Endothelial cell of umbilical vein (primary cell): ENCODE measurements around the gene ROCK2. TPM values are rescaled to one million over a fixed set of nuclear protein-coding genes. Genes with fewer than 3 reads are reported as not detected.

Source experiments
- BruUV-seq: library from RNA; stranded (reverse); fragments of 400-500 nt; replicated peaks from 2 replicates; lab custom pipeline; 2021; lab: Mats Ljungman, UMichigan
- CTCF ChIA-PET: fragments of 300-600, 350-600 bp; sonication (Branson Sonifier 250); formaldehyde crosslinking; loops from one replicate; lab custom pipeline; 2021; ENCODE audit warnings: antibody characterized with exemption, inconsistent platforms; lab: Charles Lee
- POLR2A ChIA-PET: fragments of 300-600, 350-600 bp; sonication (Branson Sonifier 250); formaldehyde crosslinking; loops from one replicate; lab custom pipeline; 2021; ENCODE audit warnings: antibody characterized with exemption, inconsistent platforms; lab: Charles Lee
- DNase-seq: peaks from one replicate; pipeline ENCODE4 v3.0.0-alpha.2; 2011; ENCODE audit warnings: low read depth, low spot score
- FAIRE-seq: peaks from 2 replicates; lab custom pipeline; 2011; peaks lifted over from hg19 to GRCh38; lab: Jason Lieb, UNC
- H2AFZ ChIP-seq: 2 replicates; pipeline ENCODE4 v1.6.0; 2012; ENCODE audit warnings: low read depth, low read length, control low read depth, inconsistent platforms
- H3K27ac ChIP-seq: 2 replicates; pipeline ENCODE4 v1.5.1; 2011; ENCODE audit warnings: low read depth, mild to moderate bottlenecking, control low read depth, low read length, moderate library complexity; ENCODE audit not compliant: insufficient read depth
- H3K27me3 ChIP-seq, 2 experiments: 2 replicates each; pipeline versions ENCODE4 v1.6.0 to v1.6.1; 2011; ENCODE audit warnings: low read length in 2 of 2, mixed read lengths in 1 of 2; ENCODE audit not compliant: control insufficient read depth in 2 of 2, insufficient read depth in 2 of 2
- H3K36me3 ChIP-seq, 2 experiments: 2 replicates in 1 of 2; 3 replicates in 1 of 2; pipeline ENCODE4 v1.5.1; 2011; ENCODE audit warnings: low read length in 2 of 2, mild to moderate bottlenecking in 1 of 2, moderate library complexity in 1 of 2; ENCODE audit not compliant: control insufficient read depth in 2 of 2, insufficient read depth in 2 of 2; ENCODE audit errors: extremely low read depth in 1 of 2
- H3K4me1 ChIP-seq: 3 replicates; pipeline ENCODE4 v1.5.1; 2011; ENCODE audit warnings: mild to moderate bottlenecking, low read length; ENCODE audit not compliant: control insufficient read depth, insufficient read depth; ENCODE audit errors: extremely low read depth
- H3K4me2 ChIP-seq: 2 replicates; pipeline ENCODE4 v1.6.1; 2011; ENCODE audit warnings: low read length, control low read depth, mixed read lengths; ENCODE audit not compliant: insufficient read depth
- H3K4me3 ChIP-seq, 3 experiments: fragments of 200-600 bp in 1 of 3; sonication (generic), shearing (Covaris generic) in 1 of 3; replicated peaks in 1 of 3; 2 replicates each; pipeline ENCODE4 v1.5.1; 2011 to 2016; ENCODE audit warnings: control low read depth in 3 of 3, low read length in 3 of 3, mild to moderate bottlenecking in 2 of 3, inconsistent platforms in 1 of 3, low read depth in 1 of 3, moderate library complexity in 1 of 3; ENCODE audit not compliant: insufficient read depth in 1 of 3
- H3K79me2 ChIP-seq: 2 replicates; pipeline ENCODE4 v1.6.0; 2012; ENCODE audit warnings: low read length, inconsistent platforms; ENCODE audit not compliant: control insufficient read depth, insufficient read depth
- H3K9ac ChIP-seq: replicated peaks from 2 replicates; pipeline ENCODE3; 2011; ENCODE audit warnings: low read length, control low read depth; ENCODE audit not compliant: insufficient read depth; ENCODE audit errors: extremely low read depth
- H3K9me1 ChIP-seq: replicated peaks from 3 replicates; pipeline ENCODE4 v1.6.0; 2011; ENCODE audit warnings: mild to moderate bottlenecking, low read length; ENCODE audit not compliant: control insufficient read depth, insufficient read depth; ENCODE audit errors: extremely low read depth
- H3K9me3 ChIP-seq: replicated peaks from 2 replicates; pipeline ENCODE4 v1.5.1; 2012; ENCODE audit warnings: low read length, inconsistent platforms; ENCODE audit not compliant: control insufficient read depth, insufficient read depth
- H4K20me1 ChIP-seq: replicated peaks from 2 replicates; pipeline ENCODE3; 2011; ENCODE audit warnings: mild to moderate bottlenecking, low read length; ENCODE audit not compliant: control insufficient read depth, insufficient read depth; ENCODE audit errors: extremely low read depth
- CTCF ChIP-seq, 2 donors: IDR thresholded peaks; 1 replicate in 1 of 2; 2 replicates in 1 of 2; pipeline ENCODE4 v1.5.1; 2011; ENCODE audit warnings: low read length in 2 of 2, mild to moderate bottlenecking in 2 of 2, moderate library complexity in 2 of 2, control low read depth in 1 of 2, inconsistent platforms in 1 of 2, low read depth in 1 of 2; ENCODE audit not compliant: insufficient read depth in 1 of 2; ENCODE audit errors: extremely low read depth in 1 of 2
- EZH2 ChIP-seq: IDR thresholded peaks from 2 replicates; pipeline ENCODE4 v1.6.1; 2012; ENCODE audit warnings: borderline replicate concordance, low read depth, mild to moderate bottlenecking, moderate library complexity, low read length, inconsistent platforms; ENCODE audit not compliant: severe bottlenecking
- FOS ChIP-seq: IDR thresholded peaks from 2 replicates; pipeline ENCODE4 v1.6.1; 2011; ENCODE audit warnings: mild to moderate bottlenecking, low read length, moderate library complexity, borderline replicate concordance; ENCODE audit not compliant: insufficient read depth
- GATA2 ChIP-seq: IDR thresholded peaks from 2 replicates; pipeline ENCODE4 v1.7.0; 2011; ENCODE audit warnings: low read depth, mild to moderate bottlenecking, moderate library complexity, mixed read lengths, low read length; ENCODE audit not compliant: insufficient read length, insufficient read depth
- JUN ChIP-seq: IDR thresholded peaks from 2 replicates; pipeline ENCODE4 v1.6.1; 2011; ENCODE audit warnings: borderline replicate concordance, low read depth; ENCODE audit not compliant: insufficient read length, insufficient read depth
- MAX ChIP-seq: IDR thresholded peaks from 2 replicates; pipeline ENCODE4 v1.6.1; 2011; ENCODE audit not compliant: insufficient read depth, insufficient read length
- MYC ChIP-seq: IDR thresholded peaks from one replicate; pipeline ENCODE4 v1.6.1; 2011; ENCODE audit warnings: mild to moderate bottlenecking, low read depth, low read length
- POLR2A ChIP-seq: IDR thresholded peaks from 2 replicates; pipeline ENCODE4 v1.6.1; 2012; ENCODE audit warnings: low read depth, mild to moderate bottlenecking, control low read depth, low read length
- POLR2AphosphoS5 ChIP-seq: IDR thresholded peaks from 2 replicates; pipeline ENCODE4 v1.6.1; 2012; ENCODE audit warnings: low read depth, mild to moderate bottlenecking, control low read depth, low read length, moderate library complexity; ENCODE audit not compliant: insufficient read depth
- dilution Hi-C: fragments of 300-500 bp; cut with MboI; formaldehyde crosslinking; loops from one replicate; pipeline ENCODE4 v1.15.0; 2019; ENCODE audit warnings: low sequenced_read_pairs; ENCODE audit not compliant: extremely low pct_ligation_motif_present
- intact Hi-C: fragments of 100-400 bp; cut with micrococcal nuclease; formaldehyde crosslinking; loops from one replicate; pipeline ENCODE4 v1.10.0; 2022
- polyA plus RNA-seq, 4 experiments: library from polyadenylated mRNA; depleted of rRNA in 3 of 4; stranded (reverse) in 3 of 4; unstranded in 1 of 4; fragments of >200 nt; gene quantifications; 2 replicates each; pipeline versions ENCODE4 v1.2.1 to v1.2.3, GENCODE V29; 2011 to 2012; ENCODE audit warnings: missing spikeins in 1 of 4
- total RNA-seq: library from RNA; stranded (reverse); gene quantifications from 2 replicates; pipeline ENCODE4 v1.2.3, GENCODE V29; 2021

ROCK2 gene
- total and polyA plus RNA-seq, 2 donors (not counting 3 experiments of a cell fraction or from before 2014, with no cell fraction given): 5.2 to 56.5 TPM

- TF ChIP-seq POLR2AphosphoS5: no peak
- TF ChIP-seq POLR2A: no peak
- TF ChIP-seq JUN: no peak
- TF ChIP-seq CTCF (IDR thresholded peaks at IDR 0.05; ENCODE audit: extremely low read depth in 1 of 2, insufficient read depth in 1 of 2, low read depth in 1 of 2, low read length in 2 of 2): no peak
- TF ChIP-seq EZH2: no peak
- no peak for TF ChIP-seq FOS
- no peak for TF ChIP-seq MAX
- TF ChIP-seq GATA2: no peak
- no peak for TF ChIP-seq MYC
- BruUV-seq: no TSS peak
- ChIA-PET CTCF (interaction anchor here (1.1 kb wide), 1 partner anchor 11 kb away, joined by 3 read pairs; no protein-coding TSS in a partner anchor), POLR2A (no interaction called here)
- no peaks in the 10 kb centered on the region for H3K9me3 ChIP-seq
- dilution Hi-C loops: no loop called here
- intact Hi-C loops: no loop called here
- H3K9ac ChIP-seq: no peak overlapping the region
- H3K79me2 ChIP-seq: peaks cover 91% of the 10 kb centered on the region
- no peak overlapping the region for H3K4me2 ChIP-seq
- H3K27ac ChIP-seq: no peak overlapping the region
- FAIRE-seq: no peak
- no peak overlapping the region for H3K4me3 ChIP-seq
- H4K20me1 ChIP-seq: peaks cover 10% of the 10 kb centered on the region
- H3K27me3 ChIP-seq: no peaks in the 10 kb centered on the region
- DNase-seq: no peak
- no peaks in the 10 kb centered on the region for H3K36me3 ChIP-seq
- H3K9me1 ChIP-seq: peaks cover 2% of the 10 kb centered on the region
- no peaks in the 10 kb centered on the region for H3K4me1 ChIP-seq
- H2AFZ ChIP-seq: no peak overlapping the region
Measured at GRCh38 chr2:11333427-11334183, 10.8 kb downstream of the ROCK2 start.
